IMR-90 (cell line): ENCODE data around the gene TREM1. TPM values are rescaled to one million over a fixed set of nuclear protein-coding genes. Genes with fewer than 3 reads are reported as not detected.

Source experiments
- ATAC-seq: fragments of 200-7000 bp; cut with Tn5 transposase; 2 replicates; pipeline ENCODE4 v1.9.1; 2020; ENCODE audit warnings: low read depth, mild to moderate bottlenecking, moderate library complexity
- BruUV-seq: library from RNA; stranded (reverse); fragments of 400-500 nt; replicated peaks from 2 replicates; lab custom pipeline; 2021; lab: Mats Ljungman, UMichigan
- CTCF ChIA-PET: fragments of 300-600 bp; formaldehyde crosslinking; extraction: SDS; loops from one replicate; lab custom pipeline; 2021; ENCODE audit warnings: antibody characterized with exemption; lab: Yijun Ruan, JAX
- POLR2A ChIA-PET: fragments of 300-600 bp; sonication (Branson Sonifier 250); formaldehyde crosslinking; loops from one replicate; lab custom pipeline; 2022; ENCODE audit warnings: antibody characterized with exemption; ENCODE audit not compliant: unreplicated experiment; lab: Charles Lee
- DNase-seq: peaks from one replicate; pipeline ENCODE4 v3.0.0; 2013
- H2AFZ ChIP-seq: replicated peaks from 2 replicates; pipeline ENCODE3; 2013; ENCODE audit warnings: low read length, mild to moderate bottlenecking; ENCODE audit not compliant: poor library complexity
- H2AK5ac ChIP-seq: 2 replicates; pipeline ENCODE4 v1.6.1; 2013; ENCODE audit warnings: low read depth, low read length, inconsistent platforms
- H2AK9ac ChIP-seq: replicated peaks from 2 replicates; pipeline ENCODE3; 2013; ENCODE audit warnings: mild to moderate bottlenecking, low read depth, low read length, moderate library complexity; ENCODE audit not compliant: poor library complexity
- H2BK120ac ChIP-seq: 2 replicates; pipeline ENCODE4 v1.6.1; 2013; ENCODE audit warnings: low read depth, low read length, inconsistent platforms
- H2BK15ac ChIP-seq: 3 replicates; pipeline ENCODE4 v1.6.1; 2013; ENCODE audit warnings: low read depth, low read length, inconsistent platforms
- H2BK20ac ChIP-seq: 2 replicates; pipeline ENCODE4 v1.6.1; 2013; ENCODE audit warnings: low read depth, mild to moderate bottlenecking, inconsistent platforms, low read length, moderate library complexity
- H2BK5ac ChIP-seq: 2 replicates; pipeline ENCODE4 v1.6.1; 2013; ENCODE audit warnings: mild to moderate bottlenecking, low read depth, low read length, inconsistent platforms; ENCODE audit not compliant: poor library complexity, severe bottlenecking
- H3K14ac ChIP-seq: replicated peaks from 2 replicates; pipeline ENCODE4 v1.6.1; 2013; ENCODE audit warnings: low read depth, low read length, inconsistent platforms
- H3K18ac ChIP-seq: 2 replicates; pipeline ENCODE4 v1.6.1; 2013; ENCODE audit warnings: low read depth, low read length, control low read depth
- H3K23ac ChIP-seq: 2 replicates; pipeline ENCODE4 v1.6.1; 2013; ENCODE audit warnings: low read depth, low read length, inconsistent platforms
- H3K27ac ChIP-seq: 2 replicates; pipeline ENCODE4 v1.5.1; 2013; ENCODE audit warnings: mild to moderate bottlenecking, control low read depth, low read length; ENCODE audit not compliant: insufficient read depth
- H3K27me3 ChIP-seq: 2 replicates; pipeline ENCODE4 v1.6.1; 2013; ENCODE audit warnings: low read length; ENCODE audit not compliant: control insufficient read depth, insufficient read depth
- H3K36me3 ChIP-seq: 2 replicates; pipeline ENCODE4 v1.6.1; 2013; ENCODE audit warnings: low read length, mixed read lengths; ENCODE audit not compliant: control insufficient read depth, insufficient read depth
- H3K4ac ChIP-seq: 2 replicates; pipeline ENCODE4 v1.6.1; 2013; ENCODE audit warnings: low read depth, low read length, inconsistent platforms
- H3K4me1 ChIP-seq: 2 replicates; pipeline ENCODE4 v1.6.1; 2013; ENCODE audit warnings: low read length, mixed read lengths; ENCODE audit not compliant: control insufficient read depth, insufficient read depth
- H3K4me2 ChIP-seq: 2 replicates; pipeline ENCODE4 v1.6.1; 2013; ENCODE audit warnings: low read depth, mild to moderate bottlenecking, control low read depth, low read length, moderate library complexity
- H3K4me3 ChIP-seq: 2 replicates; pipeline ENCODE4 v1.5.1; 2013; ENCODE audit warnings: low read depth, mild to moderate bottlenecking, control low read depth, low read length, moderate library complexity; ENCODE audit not compliant: insufficient read depth
- H3K56ac ChIP-seq: 2 replicates; pipeline ENCODE4 v1.6.1; 2013; ENCODE audit warnings: low read length, inconsistent platforms; ENCODE audit not compliant: insufficient read depth; ENCODE audit errors: extremely low read depth
- H3K79me1 ChIP-seq, 2 experiments: 2 replicates each; pipeline ENCODE4 v1.6.1; 2013; ENCODE audit warnings: low read length in 2 of 2, inconsistent platforms in 1 of 2, low read depth in 1 of 2
- H3K9ac ChIP-seq: 2 replicates; pipeline ENCODE4 v1.6.1; 2013; ENCODE audit warnings: low read depth, low read length, control low read depth
- H3K9me1 ChIP-seq: 2 replicates; pipeline ENCODE4 v1.6.1; 2013; ENCODE audit warnings: low read length, inconsistent platforms; ENCODE audit not compliant: insufficient read depth
- H3K9me3 ChIP-seq: 2 replicates; pipeline ENCODE4 v1.6.1; 2013; ENCODE audit warnings: low read length; ENCODE audit not compliant: control insufficient read depth, insufficient read depth
- H4K20me1 ChIP-seq: 2 replicates; pipeline ENCODE4 v1.6.1; 2013; ENCODE audit warnings: low read length, inconsistent platforms; ENCODE audit not compliant: insufficient read depth
- H4K5ac ChIP-seq: 2 replicates; pipeline ENCODE4 v1.6.1; 2013; ENCODE audit warnings: mild to moderate bottlenecking, low read depth, low read length, control low read depth
- H4K8ac ChIP-seq, 2 experiments: 2 replicates each; pipeline ENCODE4 v1.6.1; 2013; ENCODE audit warnings: low read depth in 2 of 2, low read length in 2 of 2, control low read depth in 1 of 2, inconsistent platforms in 1 of 2
- H4K91ac ChIP-seq: 2 replicates; pipeline ENCODE4 v1.6.1; 2013; ENCODE audit warnings: low read depth, low read length, inconsistent platforms; ENCODE audit not compliant: insufficient read depth
- BHLHE40 ChIP-seq: fragments of 150-350 bp; IDR thresholded peaks from 2 replicates; pipeline ENCODE4 v1.6.1; 2016; ENCODE audit warnings: mild to moderate bottlenecking, low read depth, low read length
- CEBPB ChIP-seq: IDR thresholded peaks from 2 replicates; pipeline ENCODE4 v1.6.1; 2012; ENCODE audit warnings: low read depth, low read length, improper control_type of control experiment
- CHD1 ChIP-seq: IDR thresholded peaks from 2 replicates; pipeline ENCODE4 v1.6.1; 2012; ENCODE audit warnings: low read depth, low read length, improper control_type of control experiment
- CTCF ChIP-seq: conservative IDR thresholded peaks from 2 replicates; pipeline ENCODE4 v1.5.1; 2012; ENCODE audit warnings: mild to moderate bottlenecking, low read depth, low read length, improper control_type of control experiment
- ELK1 ChIP-seq: fragments of 150-350 bp; IDR thresholded peaks from 2 replicates; pipeline ENCODE4 v1.6.1; 2016; ENCODE audit warnings: low read depth, mild to moderate bottlenecking, low read length, moderate library complexity, borderline replicate concordance
- FOS ChIP-seq: fragments of 150-350 bp; IDR thresholded peaks from 2 replicates; pipeline ENCODE4 v1.6.1; 2016; ENCODE audit warnings: low read depth, low read length
- MAFK ChIP-seq: IDR thresholded peaks from 2 replicates; pipeline ENCODE4 v1.6.1; 2012; ENCODE audit warnings: low read depth, low read length, improper control_type of control experiment
- MAZ ChIP-seq: IDR thresholded peaks from 2 replicates; pipeline ENCODE4 v1.6.1; 2012; ENCODE audit warnings: low read depth, mild to moderate bottlenecking, low read length, improper control_type of control experiment, moderate library complexity, borderline replicate concordance
- MXI1 ChIP-seq: IDR thresholded peaks from 2 replicates; pipeline ENCODE4 v1.6.1; 2012; ENCODE audit warnings: low read depth, mild to moderate bottlenecking, low read length, moderate library complexity, borderline replicate concordance
- NFE2L2 ChIP-seq: fragments of 150-350 bp; IDR thresholded peaks from 2 replicates; pipeline ENCODE4 v1.6.1; 2016; ENCODE audit warnings: low read depth, mild to moderate bottlenecking, low read length
- POLR2A ChIP-seq: IDR thresholded peaks from 2 replicates; pipeline ENCODE4 v1.6.1; 2012; ENCODE audit warnings: mild to moderate bottlenecking, low read depth, low read length
- RAD21 ChIP-seq: IDR thresholded peaks from 2 replicates; pipeline ENCODE4 v1.6.1; 2012; ENCODE audit warnings: low read length, improper control_type of control experiment
- RCOR1 ChIP-seq: IDR thresholded peaks from 2 replicates; pipeline ENCODE4 v1.6.1; 2012; ENCODE audit warnings: mild to moderate bottlenecking, low read length, improper control_type of control experiment; ENCODE audit not compliant: insufficient replicate concordance
- RFX5 ChIP-seq: IDR thresholded peaks from 2 replicates; pipeline ENCODE4 v1.8.0; 2012; ENCODE audit warnings: low read depth, mild to moderate bottlenecking, low read length, moderate library complexity
- SMC3 ChIP-seq: fragments of 150-350 bp; IDR thresholded peaks from 2 replicates; pipeline ENCODE4 v1.6.1; 2016; ENCODE audit warnings: low read depth, mild to moderate bottlenecking, antibody characterized with exemption, low read length, moderate library complexity
- USF2 ChIP-seq: fragments of 150-350 bp; IDR thresholded peaks from 2 replicates; pipeline ENCODE4 v1.6.1; 2017; ENCODE audit warnings: mild to moderate bottlenecking, antibody characterized with exemption, low read length, low read depth
- WGBS, 2 experiments: methylation state at CpG; one replicate each; pipeline versions ENCODE4 v1.1.5 to v1.1.7; 2013; ENCODE audit warnings: missing lambda C conversion rate in 2 of 2; ENCODE audit not compliant: insufficient read length in 1 of 2; ENCODE audit errors: extremely low coverage in 2 of 2; 5-methylcytosine and 5-hydroxymethylcytosine counted together
- dilution Hi-C: fragments of 300-500 bp; cut with HindIII; formaldehyde crosslinking; loops from one replicate; pipeline ENCODE4 v1.14.3; 2018; ENCODE audit warnings: low sequenced_read_pairs; ENCODE audit not compliant: unreplicated experiment
- in situ Hi-C: fragments of 300-500 bp; cut with MboI; formaldehyde crosslinking; loops from 3 replicates; pipeline ENCODE4 v1.14.3; 2019; ENCODE audit warnings: low sequenced_read_pairs, inconsistent platforms, mixed read lengths
- intact Hi-C: fragments of 100-400 bp; cut with micrococcal nuclease; formaldehyde crosslinking; loops from 2 replicates; pipeline ENCODE4 v1.10.0; 2022
- polyA plus RNA-seq, 3 experiments: library from polyadenylated mRNA; depleted of rRNA; stranded (reverse); fragments of >200 nt; gene quantifications; 2 replicates each; pipeline ENCODE4 v1.2.3, GENCODE V29; 2012; ENCODE audit warnings: low replicate concordance in 1 of 3
- total RNA-seq: library from RNA; depleted of rRNA; stranded (reverse); fragments of >200 nt; gene quantifications from 2 replicates; pipeline ENCODE4 v1.2.3, GENCODE V29; 2012

The TREM1 gene
- total and polyA plus RNA-seq, 2 of the 4 experiments (the other 2 are of a cell fraction), result not detected

GRCh38 chr6:41289815-41290214 is 3.3 kb upstream of the TREM1 start:
- H2BK15ac ChIP-seq, result no peak overlapping the region
- ATAC-seq, result no peak
- H2BK20ac ChIP-seq, result no peak overlapping the region
- no peak overlapping the region for H4K8ac ChIP-seq
- no peak overlapping the region for H3K9ac ChIP-seq
- no peak overlapping the region for H3K4me3 ChIP-seq
- H3K9me1 ChIP-seq, result no peaks in the 10 kb centered on the region
- no peak overlapping the region for H3K4ac ChIP-seq
- WGBS, 2 experiments, result no CpG with 5 or more reads among the region's 4 CpGs
- no peak overlapping the region for H2AK5ac ChIP-seq
- H2AK9ac ChIP-seq, result no peak overlapping the region
- H2AFZ ChIP-seq, result no peak overlapping the region
- no peaks in the 10 kb centered on the region for H3K79me1 ChIP-seq
- TF ChIP-seq POLR2A (no peak), CEBPB (no peak), BHLHE40 (no peak), USF2 (no peak), NFE2L2 (no peak), MAZ (no peak), CTCF (no peak), SMC3 (no peak), RFX5 (no peak), CHD1 (no peak), RCOR1 (no peak), MAFK (no peak), FOS (no peak), RAD21 (no peak), MXI1 (no peak), ELK1 (no peak)
- H3K27me3 ChIP-seq, result peaks cover 9% of the 10 kb centered on the region
- intact Hi-C loops, result no loop called here
- no peak overlapping the region for H3K14ac ChIP-seq
- no peaks in the 10 kb centered on the region for H3K9me3 ChIP-seq
- H3K27ac ChIP-seq, result no peak overlapping the region
- H3K4me1 ChIP-seq, result no peaks in the 10 kb centered on the region
- dilution Hi-C loops, result no loop called here
- no peak overlapping the region for H2BK120ac ChIP-seq
- H3K4me2 ChIP-seq, result no peak overlapping the region
- POLR2A ChIA-PET, result no interaction called here
- H4K5ac ChIP-seq, result no peak overlapping the region
- H2BK5ac ChIP-seq, result no peak overlapping the region
- in situ Hi-C loops, result no loop called here
- CTCF ChIA-PET, result no interaction called here
- no peaks in the 10 kb centered on the region for H3K36me3 ChIP-seq
- H4K91ac ChIP-seq, result no peak overlapping the region
- no peak overlapping the region for H3K23ac ChIP-seq
- no peak overlapping the region for H3K56ac ChIP-seq
- H3K18ac ChIP-seq, result no peak overlapping the region
- no TSS peak for BruUV-seq
- no peaks in the 10 kb centered on the region for H4K20me1 ChIP-seq
- DNase-seq, result no peak
